ENCODE measurements around the gene TSSK2.

The TSSK2 gene

GRCh38 chr22:19124377-19124776 lies 6.7 kb upstream of the TSSK2 start:
- no peaks in the 10 kb centered on the region for H3K9me3 ChIP-seq (ENCODE audit: low read depth, low read length)
- H3K4me3 ChIP-seq: no peak overlapping the region
- no peaks in the 10 kb centered on the region for H3K36me3 ChIP-seq (ENCODE audit: insufficient read depth, low read length)
- no peak for DNase-seq (ENCODE audit: low read depth, low spot score)
- H3K27ac ChIP-seq: no peak overlapping the region
- TF ChIP-seq EZH2 (IDR thresholded peaks at IDR 0.05): no peak
- TF ChIP-seq FOXP2 (optimal IDR thresholded peaks at IDR 0.05; ENCODE audit: control extremely low read depth, extremely low read length, insufficient read depth): no peak
- TF ChIP-seq POLR2AphosphoS5 (IDR thresholded peaks at IDR 0.05; ENCODE audit: borderline replicate concordance, low read depth, low read length): no peak
- no peak overlapping the region for H3K9ac ChIP-seq (ENCODE audit: insufficient read length)

GRCh38 chr22:19125011-19125410 lies 6.1 kb upstream of the TSSK2 start:
- no peak for TF ChIP-seq FOXP2 (optimal IDR thresholded peaks at IDR 0.05; ENCODE audit: control extremely low read depth, extremely low read length, insufficient read depth)
- TF ChIP-seq POLR2AphosphoS5 (IDR thresholded peaks at IDR 0.05; ENCODE audit: borderline replicate concordance, low read depth, low read length): no peak
- no peak for TF ChIP-seq EZH2 (IDR thresholded peaks at IDR 0.05)
- no peak for DNase-seq (ENCODE audit: low read depth, low spot score)
- H3K9ac ChIP-seq (ENCODE audit: insufficient read length): no peak overlapping the region
- no peak overlapping the region for H3K4me3 ChIP-seq
- H3K36me3 ChIP-seq (ENCODE audit: insufficient read depth, low read length): no peaks in the 10 kb centered on the region
- H3K27ac ChIP-seq: no peak overlapping the region
- H3K9me3 ChIP-seq (ENCODE audit: low read depth, low read length): no peaks in the 10 kb centered on the region

GRCh38 chr22:19125474-19126308 lies 5.4 kb upstream of the TSSK2 start:
- no peaks in the 10 kb centered on the region for H3K36me3 ChIP-seq (ENCODE audit: insufficient read depth, low read length)
- TF ChIP-seq EZH2 (IDR thresholded peaks at IDR 0.05): no peak
- TF ChIP-seq FOXP2 (optimal IDR thresholded peaks at IDR 0.05; ENCODE audit: control extremely low read depth, extremely low read length, insufficient read depth): no peak
- no peak for TF ChIP-seq POLR2AphosphoS5 (IDR thresholded peaks at IDR 0.05; ENCODE audit: borderline replicate concordance, low read depth, low read length)
- H3K9ac ChIP-seq (ENCODE audit: insufficient read length): no peak overlapping the region
- no peak overlapping the region for H3K4me3 ChIP-seq
- H3K9me3 ChIP-seq (ENCODE audit: low read depth, low read length): no peaks in the 10 kb centered on the region
- H3K27ac ChIP-seq: no peak overlapping the region
- no peak for DNase-seq (ENCODE audit: low read depth, low spot score)

GRCh38 chr22:19126309-19127273 lies 4.5 kb upstream of the TSSK2 start:
- Histone ChIP-seq H3K4me3 (no peak overlapping the region), H3K9me3 (ENCODE audit: low read depth, low read length) (no peaks in the 10 kb centered on the region), H3K9ac (ENCODE audit: insufficient read length) (no peak overlapping the region), H3K27ac (no peak overlapping the region), H3K36me3 (ENCODE audit: insufficient read depth, low read length) (no peaks in the 10 kb centered on the region)
- TF ChIP-seq POLR2AphosphoS5 (IDR thresholded peaks at IDR 0.05; ENCODE audit: borderline replicate concordance, low read depth, low read length): no peak
- TF ChIP-seq FOXP2 (optimal IDR thresholded peaks at IDR 0.05; ENCODE audit: control extremely low read depth, extremely low read length, insufficient read depth): no peak
- TF ChIP-seq EZH2 (IDR thresholded peaks at IDR 0.05): no peak
- no peak for DNase-seq (ENCODE audit: low read depth, low spot score)

- H3K9ac ChIP-seq (ENCODE audit: insufficient read length): no peak overlapping the region
- H3K4me3 ChIP-seq: no peak overlapping the region
- DNase-seq (ENCODE audit: low read depth, low spot score): no peak
- H3K27ac ChIP-seq: no peak overlapping the region
- H3K9me3 ChIP-seq (ENCODE audit: low read depth, low read length): no peaks in the 10 kb centered on the region
- H3K36me3 ChIP-seq (ENCODE audit: insufficient read depth, low read length): no peaks in the 10 kb centered on the region
- TF ChIP-seq POLR2AphosphoS5 (IDR thresholded peaks at IDR 0.05; ENCODE audit: borderline replicate concordance, low read depth, low read length) (no peak), EZH2 (IDR thresholded peaks at IDR 0.05) (no peak), FOXP2 (optimal IDR thresholded peaks at IDR 0.05; ENCODE audit: control extremely low read depth, extremely low read length, insufficient read depth) (no peak)
Observed at GRCh38 chr22:19127329-19128008, 3.6 kb upstream of the TSSK2 start.

- no peaks in the 10 kb centered on the region; the same call in 1 of the 2 replicates for H3K36me3 ChIP-seq (ENCODE audit: insufficient read depth, low read length)
- TF ChIP-seq POLR2AphosphoS5 (IDR thresholded peaks at IDR 0.05; ENCODE audit: borderline replicate concordance, low read depth, low read length) (no peak), FOXP2 (optimal IDR thresholded peaks at IDR 0.05; ENCODE audit: control extremely low read depth, extremely low read length, insufficient read depth) (no peak), EZH2 (IDR thresholded peaks at IDR 0.05) (no peak)
- no peak for DNase-seq (ENCODE audit: low read depth, low spot score)
- no peak overlapping the region for H3K9ac ChIP-seq (ENCODE audit: insufficient read length)
- H3K4me3 ChIP-seq: no peak overlapping the region
- H3K27ac ChIP-seq: no peak overlapping the region
- no peaks in the 10 kb centered on the region for H3K9me3 ChIP-seq (ENCODE audit: low read depth, low read length)
Observed at GRCh38 chr22:19128009-19128401, 3.1 kb upstream of the TSSK2 start.

GRCh38 chr22:19128946-19129727 lies 2.0 kb upstream of the TSSK2 start:
- Histone ChIP-seq H3K36me3 (ENCODE audit: insufficient read depth, low read length) (peaks cover 4% of the 10 kb centered on the region; the same call in 1 of the 2 replicates), H3K9ac (ENCODE audit: insufficient read length) (no peak overlapping the region), H3K4me3 (no peak overlapping the region), H3K9me3 (ENCODE audit: low read depth, low read length) (no peaks in the 10 kb centered on the region), H3K27ac (no peak overlapping the region)
- TF ChIP-seq FOXP2 (optimal IDR thresholded peaks at IDR 0.05; ENCODE audit: control extremely low read depth, extremely low read length, insufficient read depth) (no peak), POLR2AphosphoS5 (IDR thresholded peaks at IDR 0.05; ENCODE audit: borderline replicate concordance, low read depth, low read length) (no peak), EZH2 (IDR thresholded peaks at IDR 0.05) (no peak)
- DNase-seq (ENCODE audit: low read depth, low spot score): no peak
